Measurements from ENCODE around the gene GSC.
"Not testable (repeated sequence)": the region's sequence is repeated elsewhere in the genome, so short reads cannot be mapped to it uniquely, and the experiment has no call there.

GSC gene

DNA sequence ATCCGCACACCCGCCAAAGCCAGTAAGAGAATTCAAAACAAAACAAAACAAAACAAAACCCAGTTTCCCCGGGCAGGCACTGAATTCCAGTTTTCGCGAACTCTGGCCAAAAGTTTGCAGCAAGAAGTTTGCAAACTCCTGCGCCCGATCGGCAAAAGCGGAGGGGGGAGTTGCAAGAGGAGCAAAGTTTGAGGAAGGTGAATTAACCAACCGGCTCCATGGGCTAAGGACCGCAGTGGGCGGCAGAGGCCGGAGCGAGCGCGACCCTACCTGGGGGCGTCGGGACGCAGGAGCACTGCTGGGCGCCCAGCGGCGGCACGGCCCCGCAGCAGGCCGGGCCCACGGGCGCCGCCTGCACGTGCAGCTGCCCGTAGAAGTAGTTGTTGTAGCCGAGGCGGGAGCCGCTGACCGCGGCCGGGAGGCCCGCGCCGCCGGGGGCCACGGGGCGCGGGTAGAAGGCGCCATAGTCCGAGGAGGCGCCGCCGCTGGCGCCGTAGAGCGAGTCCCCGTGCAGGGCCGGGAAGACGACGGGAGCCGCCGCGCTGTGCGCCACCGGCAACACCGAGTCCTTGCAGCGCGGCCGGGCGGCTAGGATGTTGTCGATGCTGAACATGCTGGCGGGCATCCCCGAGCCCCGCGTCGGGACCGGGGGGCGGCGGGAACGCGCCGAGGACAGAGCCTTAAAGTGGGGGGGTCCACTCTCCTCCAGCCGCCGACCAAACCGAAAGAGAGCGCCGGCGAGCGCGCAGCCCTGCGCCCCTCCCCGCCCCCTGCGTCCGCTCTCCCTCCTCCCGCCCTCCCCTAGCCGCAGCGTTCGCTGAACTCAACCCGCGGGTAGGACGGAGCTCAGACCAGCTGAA is at the start of gene GSC:
Gene GSC (minus strand): TSS at position 723 of the 860 bp plus-strand sequence. CDS start 98 bp downstream, at position 625.
- TF ChIP-seq, protein P1, sequence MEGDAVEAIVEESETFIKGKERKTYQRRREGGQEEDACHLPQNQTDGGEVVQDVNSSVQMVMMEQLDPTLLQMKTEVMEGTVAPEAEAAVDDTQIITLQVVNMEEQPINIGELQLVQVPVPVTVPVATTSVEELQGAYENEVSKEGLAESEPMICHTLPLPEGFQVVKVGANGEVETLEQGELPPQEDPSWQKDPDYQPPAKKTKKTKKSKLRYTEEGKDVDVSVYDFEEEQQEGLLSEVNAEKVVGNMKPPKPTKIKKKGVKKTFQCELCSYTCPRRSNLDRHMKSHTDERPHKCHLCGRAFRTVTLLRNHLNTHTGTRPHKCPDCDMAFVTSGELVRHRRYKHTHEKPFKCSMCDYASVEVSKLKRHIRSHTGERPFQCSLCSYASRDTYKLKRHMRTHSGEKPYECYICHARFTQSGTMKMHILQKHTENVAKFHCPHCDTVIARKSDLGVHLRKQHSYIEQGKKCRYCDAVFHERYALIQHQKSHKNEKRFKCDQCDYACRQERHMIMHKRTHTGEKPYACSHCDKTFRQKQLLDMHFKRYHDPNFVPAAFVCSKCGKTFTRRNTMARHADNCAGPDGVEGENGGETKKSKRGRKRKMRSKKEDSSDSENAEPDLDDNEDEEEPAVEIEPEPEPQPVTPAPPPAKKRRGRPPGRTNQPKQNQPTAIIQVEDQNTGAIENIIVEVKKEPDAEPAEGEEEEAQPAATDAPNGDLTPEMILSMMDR (conservative IDR thresholded peaks at IDR 0.05; ENCODE audit: low read length) = no peak
- peak; percentile 63 for DNase-seq (ENCODE audit: low read depth)
- H3K4me3 ChIP-seq (ENCODE audit: low read length) = peak within 1 kb of the TSS; percentile 58

DNA sequence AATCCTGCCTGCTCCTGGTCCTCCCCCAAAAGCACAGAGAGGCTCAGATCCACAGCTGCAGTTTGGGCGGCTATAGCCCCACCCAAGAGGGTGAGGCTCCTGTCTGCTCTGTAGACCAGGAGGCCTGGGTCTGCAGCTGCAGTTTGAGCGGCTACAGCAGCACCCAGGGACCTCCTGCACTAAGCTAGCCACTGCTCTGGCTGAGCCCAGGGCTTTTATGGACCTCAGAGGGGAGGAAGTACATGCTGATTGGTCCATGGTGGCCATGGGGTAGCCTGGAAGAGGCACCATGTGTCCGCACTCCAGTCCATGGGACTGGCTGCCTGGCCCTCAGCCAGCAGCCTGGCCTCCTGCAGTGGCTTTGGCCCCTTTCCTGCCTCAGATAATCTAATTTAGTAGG is 49.6 kb upstream of the GSC start:
- H3K4me3 ChIP-seq (ENCODE audit: low read length) = no peak overlapping the region
- no peak for DNase-seq (ENCODE audit: low read depth)
- TF ChIP-seq, protein P1 (conservative IDR thresholded peaks at IDR 0.05; ENCODE audit: low read length) = no peak

DNA sequence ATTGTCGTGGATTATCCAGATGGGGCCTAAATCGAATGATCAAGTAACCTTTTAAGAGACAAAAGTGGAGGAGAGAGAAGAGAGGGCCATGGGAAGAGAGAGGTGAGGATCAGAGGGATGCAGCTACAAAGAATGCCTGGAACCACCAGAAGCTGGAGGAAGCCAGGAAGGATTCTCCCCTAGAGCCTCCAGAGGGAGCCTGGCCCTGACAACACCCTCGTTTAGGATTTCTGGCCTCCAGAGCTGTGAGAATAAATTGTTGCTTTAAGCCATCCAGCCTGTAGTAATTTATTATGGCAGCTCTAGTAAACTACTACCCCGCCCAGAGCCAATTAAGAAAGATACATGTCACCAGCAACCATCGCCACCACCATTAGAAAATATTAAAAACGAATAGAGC is 46.2 kb upstream of the GSC start:
- DNase-seq (ENCODE audit: low read depth) = peak; percentile 23
- H3K4me3 ChIP-seq (ENCODE audit: low read length) = no peak overlapping the region
- TF ChIP-seq, protein P1 (conservative IDR thresholded peaks at IDR 0.05; ENCODE audit: low read length) = peak; percentile 45

- DNase-seq (ENCODE audit: low read depth) = peak; percentile 71
- TF ChIP-seq, protein P1 (conservative IDR thresholded peaks at IDR 0.05; ENCODE audit: low read length) = no peak
- no peak overlapping the region for H3K4me3 ChIP-seq (ENCODE audit: low read length)
Measured at GRCh38 chr14:94805680-94806288, 35.9 kb upstream of the GSC start.

DNA sequence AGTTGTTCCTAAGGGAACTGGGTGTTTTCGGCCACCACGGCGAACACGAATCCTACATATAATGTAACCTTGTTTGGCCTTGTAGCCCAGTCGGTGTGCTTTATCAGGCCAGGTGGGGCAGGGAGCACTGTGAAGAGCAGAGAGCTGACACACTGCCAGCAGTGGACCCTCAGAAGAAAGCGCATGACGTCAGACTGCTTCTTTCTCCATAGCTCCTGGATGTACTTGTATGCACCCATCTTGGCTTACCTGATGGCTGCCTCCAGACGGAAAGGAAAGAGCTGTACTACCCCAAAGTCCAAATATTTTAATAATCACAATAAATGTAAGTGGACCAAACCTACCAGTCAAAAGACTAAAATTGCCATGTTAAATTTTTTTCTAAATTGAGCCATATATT is 31.3 kb upstream of the GSC start:
- DNase-seq (ENCODE audit: low read depth) = no peak
- no peak overlapping the region for H3K4me3 ChIP-seq (ENCODE audit: low read length)
- TF ChIP-seq, protein P1 (conservative IDR thresholded peaks at IDR 0.05; ENCODE audit: low read length) = no peak

DNA sequence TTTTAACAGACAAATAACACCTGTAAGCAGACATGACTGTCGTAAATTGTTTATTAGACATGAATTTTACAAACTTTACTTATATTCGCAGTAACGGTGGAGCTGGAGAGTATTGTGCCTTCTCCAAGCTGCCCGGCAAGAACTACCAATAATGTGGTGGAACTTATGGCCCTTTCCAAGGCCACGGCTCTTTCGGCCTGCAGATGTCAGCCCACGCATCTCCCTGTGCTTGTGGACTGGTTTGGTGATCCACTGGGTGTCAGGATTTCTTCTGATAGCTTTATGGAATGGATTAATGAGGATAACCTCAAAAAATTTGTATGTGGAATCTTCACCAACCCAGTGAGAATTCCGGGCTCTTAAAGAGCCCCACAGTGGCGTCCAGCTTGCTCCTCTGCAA is 30.9 kb upstream of the GSC start:
- not testable (repeated sequence) for H3K4me3 ChIP-seq (ENCODE audit: low read length); DNase-seq (ENCODE audit: low read depth)

DNA sequence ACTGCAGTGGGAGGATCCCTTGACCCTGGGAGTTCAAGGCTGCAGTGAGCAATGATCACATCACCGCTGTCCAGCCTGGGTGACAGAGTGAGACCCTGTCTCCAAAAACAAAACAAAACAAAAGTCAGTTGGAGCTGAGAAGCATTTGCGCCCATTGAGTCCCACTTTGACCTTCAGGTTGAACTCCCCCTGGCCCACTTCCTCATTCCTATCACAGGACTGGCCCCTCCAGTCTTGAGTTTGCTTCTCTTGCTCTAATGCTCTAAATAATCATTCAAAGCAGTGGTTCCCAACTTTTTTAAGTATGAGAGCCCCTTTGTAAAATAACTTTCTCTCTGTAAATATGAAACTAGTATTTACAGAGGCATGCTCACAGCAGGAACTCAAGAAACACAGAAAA is 28.0 kb upstream of the GSC start:
- no peak for DNase-seq (ENCODE audit: low read depth)
- H3K4me3 ChIP-seq (ENCODE audit: low read length) = no peak overlapping the region
- TF ChIP-seq, protein P1 (conservative IDR thresholded peaks at IDR 0.05; ENCODE audit: low read length) = no peak

Data from AG10803 (cell line).